GM10266 (cell line): Measurements from ENCODE around the gene LGALS1.

Experiments
- DNase-seq: peaks from one replicate; pipeline ENCODE4 v3.0.0; 2012; ENCODE audit errors: extremely low spot score
- TF ChIP-seq, protein P1 (sequence below): IDR thresholded peaks from 2 replicates; pipeline ENCODE4 v1.5.1; 2012; ENCODE audit warnings: mild to moderate bottlenecking, low read depth; ENCODE audit not compliant: control insufficient read depth, insufficient read depth; ENCODE audit errors: missing control alignments

LGALS1 gene

DNA sequence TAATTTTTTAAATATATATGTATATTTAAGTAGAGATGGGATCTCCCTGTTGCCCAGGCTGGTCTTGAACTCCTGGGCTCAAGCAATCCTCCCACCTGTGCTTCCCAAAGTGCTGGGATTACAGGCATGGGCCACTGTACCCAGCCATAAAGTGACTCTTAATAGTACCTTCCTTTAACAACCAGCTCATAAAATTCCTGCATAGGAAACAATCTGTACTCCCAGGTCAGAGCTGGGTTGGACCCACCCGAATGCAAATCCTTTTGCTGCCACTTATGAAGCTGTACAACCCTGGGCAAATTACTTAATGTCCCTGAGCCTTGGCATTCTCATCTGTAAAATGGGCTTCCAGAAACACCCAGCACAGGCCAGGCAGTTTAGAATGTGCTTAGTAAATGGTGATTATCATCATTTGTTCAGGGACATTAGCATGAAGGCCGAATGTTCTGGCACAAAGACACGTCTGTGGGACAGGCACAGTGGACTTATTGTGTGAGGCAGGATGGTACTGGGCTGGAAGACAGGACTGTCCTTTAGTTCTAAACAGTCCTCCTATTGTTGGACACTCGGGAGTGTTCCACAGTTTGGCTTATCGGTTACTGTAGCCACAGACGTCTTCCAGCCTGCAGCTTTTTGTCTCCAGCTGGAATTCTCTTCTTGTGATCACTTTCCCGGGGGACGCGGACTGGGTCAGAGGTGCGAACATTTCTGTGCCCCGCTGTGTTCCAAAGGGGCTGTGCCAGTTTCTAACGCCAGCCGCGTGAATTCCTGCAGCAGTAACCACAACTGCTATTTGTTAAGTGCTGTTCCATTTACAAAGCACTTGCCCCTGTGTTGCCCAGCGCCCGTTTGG is 11.0 kb upstream of the LGALS1 start:
- TF ChIP-seq, protein P1, sequence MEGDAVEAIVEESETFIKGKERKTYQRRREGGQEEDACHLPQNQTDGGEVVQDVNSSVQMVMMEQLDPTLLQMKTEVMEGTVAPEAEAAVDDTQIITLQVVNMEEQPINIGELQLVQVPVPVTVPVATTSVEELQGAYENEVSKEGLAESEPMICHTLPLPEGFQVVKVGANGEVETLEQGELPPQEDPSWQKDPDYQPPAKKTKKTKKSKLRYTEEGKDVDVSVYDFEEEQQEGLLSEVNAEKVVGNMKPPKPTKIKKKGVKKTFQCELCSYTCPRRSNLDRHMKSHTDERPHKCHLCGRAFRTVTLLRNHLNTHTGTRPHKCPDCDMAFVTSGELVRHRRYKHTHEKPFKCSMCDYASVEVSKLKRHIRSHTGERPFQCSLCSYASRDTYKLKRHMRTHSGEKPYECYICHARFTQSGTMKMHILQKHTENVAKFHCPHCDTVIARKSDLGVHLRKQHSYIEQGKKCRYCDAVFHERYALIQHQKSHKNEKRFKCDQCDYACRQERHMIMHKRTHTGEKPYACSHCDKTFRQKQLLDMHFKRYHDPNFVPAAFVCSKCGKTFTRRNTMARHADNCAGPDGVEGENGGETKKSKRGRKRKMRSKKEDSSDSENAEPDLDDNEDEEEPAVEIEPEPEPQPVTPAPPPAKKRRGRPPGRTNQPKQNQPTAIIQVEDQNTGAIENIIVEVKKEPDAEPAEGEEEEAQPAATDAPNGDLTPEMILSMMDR = no peak

DNA sequence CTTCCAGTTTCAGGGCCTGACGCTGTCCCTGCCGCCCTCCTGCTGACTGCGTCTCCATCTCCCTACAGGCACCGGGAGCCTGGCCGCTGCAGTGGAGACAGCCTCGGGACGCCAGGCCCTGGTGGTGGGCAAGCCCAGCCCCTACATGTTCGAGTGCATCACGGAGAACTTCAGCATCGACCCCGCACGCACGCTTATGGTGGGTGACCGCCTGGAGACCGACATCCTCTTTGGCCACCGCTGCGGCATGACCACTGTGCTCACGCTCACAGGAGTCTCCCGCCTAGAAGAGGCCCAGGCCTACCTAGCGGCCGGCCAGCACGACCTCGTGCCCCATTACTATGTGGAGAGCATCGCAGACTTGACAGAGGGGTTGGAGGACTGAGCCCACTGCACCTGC is 9.9 kb upstream of the LGALS1 start:
- TF ChIP-seq, protein P1 = no peak

More for the DNA sequence above, 11.0 kb upstream of the LGALS1 start:
- no peak for DNase-seq

DNA sequence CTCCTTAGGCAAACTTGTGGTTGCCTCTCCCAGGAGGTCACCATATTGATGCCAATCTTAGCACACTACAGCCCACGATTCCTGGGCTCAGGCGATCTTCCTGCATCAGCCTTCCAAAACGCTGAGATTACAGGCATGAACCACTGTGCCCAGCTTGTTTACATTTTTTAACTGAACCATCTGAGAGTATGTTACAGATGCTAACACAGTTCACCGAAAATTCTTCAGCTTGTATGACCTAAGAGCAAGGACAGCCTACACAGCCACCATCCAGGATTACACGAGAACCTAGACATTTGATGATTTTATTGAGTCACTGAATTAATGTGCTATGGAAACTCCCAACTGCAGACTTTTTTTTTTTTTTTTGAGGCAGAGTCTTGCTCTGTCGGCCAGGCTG is 5.8 kb upstream of the LGALS1 start:
- TF ChIP-seq, protein P1 = no peak
- no peak for DNase-seq

More for the DNA sequence above, 9.9 kb upstream of the LGALS1 start:
- DNase-seq = no peak

DNA sequence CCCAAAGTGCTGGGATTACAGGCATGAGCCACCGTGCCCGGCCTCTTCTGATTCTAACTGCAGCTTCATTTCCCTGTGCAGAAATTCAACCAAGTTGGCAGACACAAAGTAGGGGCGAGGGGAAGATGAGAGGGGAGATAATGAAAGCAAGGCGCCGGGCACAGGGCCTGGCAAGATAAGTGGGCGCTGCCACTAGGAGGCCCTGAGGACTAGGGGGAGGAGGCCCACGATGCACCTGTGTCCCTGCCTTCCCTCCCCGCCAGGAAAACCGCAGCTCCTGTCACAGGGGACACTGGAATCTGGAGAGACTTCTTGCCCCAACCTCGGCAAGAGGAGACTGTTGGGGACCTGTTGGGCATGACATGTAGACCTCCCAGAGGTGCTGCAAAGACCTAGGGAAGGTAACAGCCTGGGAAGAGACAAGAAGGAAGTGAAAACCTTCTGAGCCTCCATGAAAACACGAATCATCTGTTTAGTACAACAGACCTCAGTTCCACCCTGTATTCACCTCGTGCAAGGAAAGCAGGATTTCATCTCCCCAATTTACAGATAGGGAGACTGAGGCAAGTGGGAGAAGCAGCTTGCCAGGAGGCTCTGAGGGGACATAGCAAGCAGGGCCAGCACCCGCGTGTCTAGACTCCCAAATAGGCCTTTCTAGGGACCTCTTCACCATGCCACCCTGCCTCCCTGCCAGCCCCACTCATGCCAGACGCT is 3.1 kb upstream of the LGALS1 start:
- TF ChIP-seq, protein P1 = no peak
- no peak for DNase-seq

DNA sequence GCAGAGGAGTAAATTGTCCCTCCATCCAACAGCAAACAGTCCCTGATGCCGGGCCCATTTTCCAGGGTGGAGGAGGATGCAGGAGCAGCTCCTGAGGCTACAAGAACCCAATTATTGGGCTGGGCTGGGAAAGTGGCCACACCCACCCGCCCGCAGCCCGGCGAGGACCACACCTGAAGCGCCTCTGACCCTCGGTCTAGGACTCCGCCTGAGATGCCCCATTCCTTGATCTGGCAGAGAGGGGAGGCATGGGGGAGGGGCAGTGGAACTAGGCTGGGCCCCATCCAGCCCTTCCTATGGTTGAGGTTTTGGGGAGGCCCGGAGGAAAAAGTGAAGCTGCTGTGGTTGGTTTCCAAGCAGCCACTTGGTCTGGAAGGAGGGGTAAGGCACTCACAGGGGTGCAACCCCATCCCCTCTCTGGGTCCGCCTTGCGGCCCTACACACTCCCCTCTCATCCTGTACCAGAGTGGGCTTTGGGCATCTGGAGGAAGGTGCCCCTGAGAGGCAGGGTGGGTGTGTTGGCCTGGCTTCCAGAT is 2.4 kb upstream of the LGALS1 start:
- TF ChIP-seq, protein P1 = no peak
- DNase-seq = no peak

DNA sequence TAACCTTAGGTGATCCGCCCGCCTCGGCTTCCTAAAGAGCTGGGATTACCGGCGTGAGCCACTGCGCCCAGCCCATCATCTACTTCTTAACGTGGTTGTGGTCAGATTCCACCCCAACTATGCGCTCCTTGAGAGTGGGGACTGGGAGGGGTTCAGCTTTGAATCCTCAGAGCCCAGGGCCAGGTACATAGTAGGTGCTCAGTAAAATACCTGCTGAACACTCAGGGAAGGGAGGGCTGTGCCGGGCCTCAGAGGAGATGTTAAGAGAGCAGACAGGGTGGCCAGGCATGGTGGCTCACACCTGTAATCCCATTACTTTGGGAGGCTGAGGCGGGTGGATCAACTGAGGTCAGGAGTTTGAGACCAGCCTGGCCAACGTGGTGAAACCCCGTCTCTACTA is 1.2 kb upstream of the LGALS1 start:
- TF ChIP-seq, protein P1 = no peak
- DNase-seq = no peak
